ENCODE measurements around the gene GADD45A.
"Not testable (repeated sequence)": the region's sequence is repeated elsewhere in the genome, so short reads cannot be mapped to it uniquely, and the experiment has no call there.

The GADD45A gene

DNA sequence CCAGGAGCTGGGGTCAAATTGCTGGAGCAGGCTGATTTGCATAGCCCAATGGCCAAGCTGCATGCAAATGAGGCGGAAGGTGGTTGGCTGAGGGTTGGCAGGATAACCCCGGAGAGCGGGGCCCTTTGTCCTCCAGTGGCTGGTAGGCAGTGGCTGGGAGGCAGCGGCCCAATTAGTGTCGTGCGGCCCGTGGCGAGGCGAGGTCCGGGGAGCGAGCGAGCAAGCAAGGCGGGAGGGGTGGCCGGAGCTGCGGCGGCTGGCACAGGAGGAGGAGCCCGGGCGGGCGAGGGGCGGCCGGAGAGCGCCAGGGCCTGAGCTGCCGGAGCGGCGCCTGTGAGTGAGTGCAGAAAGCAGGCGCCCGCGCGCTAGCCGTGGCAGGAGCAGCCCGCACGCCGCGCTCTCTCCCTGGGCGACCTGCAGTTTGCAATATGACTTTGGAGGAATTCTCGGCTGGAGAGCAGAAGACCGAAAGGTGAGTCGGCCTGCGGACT lies at the start of gene GADD45A:
Gene GADD45A, plus strand, starts transcription at position 135 of the 491 bp plus-strand sequence. Its CDS starts 294 bp downstream, at position 429.
- DNase-seq: peak; percentile 100

GRCh38 chr1:67636146-67636545 lies 48.9 kb upstream of the GADD45A start:
- DNase-seq: no peak

DNA sequence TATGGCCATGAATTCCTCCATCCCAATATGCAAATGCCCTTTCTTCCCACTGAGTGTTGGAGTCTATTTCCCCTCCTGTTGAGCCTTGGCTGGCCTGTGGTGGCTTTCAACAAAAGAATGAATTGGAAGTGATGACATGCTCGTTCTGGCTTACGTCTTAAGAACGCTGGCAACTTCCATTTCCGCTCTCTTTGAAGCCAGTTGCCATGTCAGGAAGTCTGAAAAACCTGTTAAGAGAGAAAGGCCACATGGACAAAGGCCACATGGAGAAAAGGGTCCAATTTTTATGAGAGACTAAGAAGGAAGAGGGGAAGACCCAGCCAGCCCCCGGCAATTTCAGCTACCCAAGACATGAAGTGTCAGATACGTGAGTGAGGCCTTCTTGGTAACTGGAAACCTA lies 45.6 kb upstream of the GADD45A start:
- no peak for DNase-seq

- no peak for DNase-seq
Measured at GRCh38 chr1:67642629-67643028, 42.4 kb upstream of the GADD45A start.

GRCh38 chr1:67644566-67644965 lies 40.4 kb upstream of the GADD45A start:
- DNase-seq: no peak

- DNase-seq: no peak
Measured at GRCh38 chr1:67645495-67646144, 39.4 kb upstream of the GADD45A start.

GRCh38 chr1:67646145-67647035 lies 38.6 kb upstream of the GADD45A start:
- no peak for DNase-seq

DNA sequence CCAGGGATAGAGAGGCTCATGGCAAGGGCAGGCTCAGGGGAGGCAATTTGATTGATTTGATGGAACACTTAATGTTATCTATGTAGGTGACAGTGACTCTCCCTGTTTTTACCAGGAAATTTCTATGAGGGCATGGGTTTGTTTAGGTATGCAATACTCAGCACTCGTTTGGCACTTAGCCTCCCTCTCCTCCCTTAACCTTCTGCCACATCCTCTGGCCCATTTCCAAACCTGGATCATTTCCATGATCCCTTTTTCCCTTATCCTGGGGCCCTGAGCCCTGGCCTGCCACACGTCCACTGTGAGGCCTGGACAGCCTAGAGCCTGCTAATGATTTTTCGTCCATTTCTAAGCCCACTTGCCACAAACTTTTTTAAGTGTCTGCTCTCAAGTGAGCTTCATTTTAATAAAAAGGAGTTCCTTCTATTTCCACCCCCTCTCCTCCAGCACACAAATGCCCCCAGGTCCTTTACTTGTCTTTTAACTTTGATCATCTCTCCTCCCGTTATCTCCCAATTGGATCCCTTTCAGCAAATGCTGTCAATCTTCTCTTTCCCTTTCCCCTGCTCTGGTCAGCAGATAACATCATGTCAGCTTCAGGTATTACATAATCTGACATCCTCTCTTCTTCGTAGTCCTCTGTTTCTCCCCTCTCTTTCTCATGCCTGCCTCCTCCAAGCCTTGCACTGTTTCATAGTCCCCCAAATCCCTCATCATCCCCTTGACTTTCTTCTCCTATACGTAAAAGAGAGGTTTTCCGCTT lies 37.8 kb upstream of the GADD45A start:
- no peak for DNase-seq

DNA sequence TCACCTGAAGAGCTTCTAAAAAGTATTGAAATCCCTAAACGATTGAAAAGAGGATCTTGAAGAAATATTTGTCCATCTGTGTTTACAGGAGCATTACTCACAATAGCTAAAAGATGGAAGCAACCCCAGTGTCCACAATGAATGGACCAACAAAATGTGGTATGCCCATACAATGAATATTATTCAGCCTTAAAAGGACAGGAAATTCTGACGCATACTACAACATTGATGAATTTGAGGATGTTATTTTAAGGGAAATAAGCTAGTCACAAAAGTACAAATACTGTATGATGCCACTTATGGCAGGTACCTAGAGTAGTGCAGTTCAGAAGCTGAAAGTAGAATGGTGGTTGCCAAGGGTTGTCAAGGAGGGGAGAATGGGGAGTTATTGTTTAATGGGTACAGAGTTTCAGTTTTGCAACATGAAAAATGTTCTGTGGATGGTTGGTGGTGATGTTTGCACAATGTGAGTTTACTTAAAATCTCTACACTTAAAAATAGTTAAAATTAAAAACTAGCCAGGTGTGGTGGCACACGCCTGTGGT lies 37.1 kb upstream of the GADD45A start:
- no peak for DNase-seq

DNA sequence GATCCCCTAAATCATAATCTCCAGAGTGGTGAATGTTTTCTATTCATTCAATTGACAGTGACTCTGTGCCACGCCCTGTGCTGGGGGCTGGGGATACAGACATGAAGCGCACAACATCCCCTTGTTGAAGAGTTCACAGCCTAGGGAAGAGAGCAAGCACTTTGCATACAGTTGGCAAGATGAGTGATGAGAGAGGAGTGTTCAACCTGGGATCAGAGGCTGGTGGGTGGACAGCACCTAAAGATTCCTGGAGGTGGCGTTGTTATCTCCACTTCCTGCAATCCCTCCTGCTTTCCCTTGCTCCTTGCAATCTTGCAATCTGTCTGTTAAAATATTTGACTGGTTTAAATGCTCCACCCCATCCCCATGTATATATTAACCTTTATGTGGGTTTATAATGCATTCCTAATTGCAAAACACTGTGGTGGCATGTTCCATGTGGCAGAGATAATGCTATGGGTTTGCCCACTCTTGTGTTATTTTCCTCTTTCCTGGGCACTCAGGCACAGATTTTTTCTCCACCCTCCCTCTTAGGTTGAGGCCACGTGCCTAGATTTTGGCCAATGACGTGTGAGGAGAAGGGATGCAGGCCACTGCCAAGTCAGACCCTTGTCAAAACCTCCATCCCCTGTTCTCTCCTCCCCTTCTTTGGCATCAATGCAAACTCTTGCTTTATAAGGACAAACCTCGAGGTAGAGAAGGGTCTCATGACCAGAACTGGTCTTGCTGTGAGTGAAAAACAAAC lies 36.2 kb upstream of the GADD45A start:
- no peak for DNase-seq

- no peak for DNase-seq
Measured at GRCh38 chr1:67650061-67650460, 34.9 kb upstream of the GADD45A start.

DNA sequence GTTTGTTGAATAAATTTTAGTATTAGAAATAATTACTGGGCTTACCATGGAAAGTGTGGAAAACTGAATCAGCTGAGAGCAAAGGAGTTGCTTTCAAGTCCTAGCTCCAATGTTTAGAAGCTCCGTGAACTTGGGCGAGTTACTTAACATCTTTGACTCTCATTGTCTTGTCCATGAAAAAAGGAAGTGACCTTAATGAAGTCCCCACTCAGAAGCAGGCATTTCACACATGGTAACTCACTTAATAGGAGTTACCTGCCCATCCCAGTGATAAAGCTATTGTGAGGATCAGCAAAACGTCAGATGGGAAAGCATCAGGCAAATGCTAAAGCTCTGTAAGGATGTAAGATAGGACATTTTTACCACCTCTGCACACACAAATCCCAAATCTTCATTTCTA lies 34.0 kb upstream of the GADD45A start:
- DNase-seq: no peak

- peak; percentile 41 for DNase-seq
Measured at GRCh38 chr1:67652800-67653199, 32.2 kb upstream of the GADD45A start.

- no peak for DNase-seq
Measured at GRCh38 chr1:67653304-67653703, 31.7 kb upstream of the GADD45A start.

GRCh38 chr1:67655581-67655980 lies 29.4 kb upstream of the GADD45A start:
- DNase-seq: no peak

GRCh38 chr1:67657152-67657551 lies 27.8 kb upstream of the GADD45A start:
- DNase-seq: not testable (repeated sequence)

DNA sequence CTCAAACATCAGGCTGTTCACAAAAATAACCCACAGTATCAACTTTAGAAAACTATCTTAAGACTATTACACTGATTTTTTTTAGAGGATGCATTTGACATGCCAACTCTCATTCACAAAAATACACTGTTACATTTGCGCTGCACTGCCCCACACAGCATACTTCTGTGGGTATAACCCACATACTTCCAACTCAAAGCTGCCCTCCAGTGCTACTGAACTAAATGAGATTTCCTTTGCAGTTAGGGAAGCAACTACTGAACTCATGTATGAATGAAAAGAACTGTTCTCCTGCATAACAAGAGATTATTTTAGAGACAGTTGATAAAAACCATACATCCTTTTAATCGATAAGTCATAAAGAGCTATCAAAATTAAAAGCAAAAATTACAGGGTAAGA lies 25.8 kb upstream of the GADD45A start:
- no peak for DNase-seq

DNA sequence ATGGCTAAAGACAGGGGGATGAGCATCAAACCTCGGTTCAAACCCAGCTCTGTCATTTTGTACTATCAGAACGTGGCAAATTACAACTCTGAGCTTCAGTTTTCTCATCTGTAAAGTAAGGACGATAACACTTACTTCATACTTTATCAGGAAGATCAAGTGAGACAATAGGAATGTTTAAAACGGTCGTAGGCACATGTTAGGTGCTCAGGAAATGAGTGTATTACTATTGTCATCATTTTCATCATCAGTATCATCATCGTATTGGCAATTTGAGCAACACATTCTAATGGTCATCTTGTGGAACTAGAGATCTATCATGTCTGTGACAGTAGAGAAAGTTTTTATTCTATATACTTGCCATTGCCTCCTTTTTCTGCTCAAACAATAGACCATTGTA lies 22.1 kb upstream of the GADD45A start:
- no peak for DNase-seq

GRCh38 chr1:67664048-67664447 lies 21.0 kb upstream of the GADD45A start:
- DNase-seq: no peak

DNA sequence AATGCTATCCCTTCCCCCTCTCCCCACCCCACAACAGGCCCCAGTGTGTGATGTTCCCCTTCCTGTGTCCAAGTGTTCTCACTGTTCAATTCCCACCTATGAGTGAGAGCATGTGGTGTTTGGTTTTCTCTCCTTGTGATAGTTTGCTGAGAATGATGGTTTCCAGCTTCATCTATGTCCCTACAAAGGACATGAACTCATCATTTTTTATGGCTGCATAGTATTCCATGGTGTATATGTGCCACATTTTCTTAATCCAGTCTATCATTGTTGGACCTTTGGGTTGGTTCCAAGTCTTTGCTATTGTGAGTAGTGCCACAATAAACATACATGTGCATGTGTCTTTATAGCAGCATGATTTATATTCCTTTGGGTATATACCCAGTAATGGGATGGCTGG lies 19.7 kb upstream of the GADD45A start:
- not testable (repeated sequence) for DNase-seq

GRCh38 chr1:67666636-67667035 lies 18.4 kb upstream of the GADD45A start:
- no peak for DNase-seq

- DNase-seq: no peak
Measured at GRCh38 chr1:67668660-67669059, 16.3 kb upstream of the GADD45A start.
